C4-2B (cell line): ENCODE measurements around the gene GRIK2.

Experiments used
- ZFX ChIP-seq: fragments of 450-650 bp; IDR thresholded peaks from 2 replicates; pipeline ENCODE4 v1.6.1; 2017
- TF ChIP-seq, protein P1 (sequence below): fragments of 450-650 bp; conservative IDR thresholded peaks from 2 replicates; pipeline ENCODE4 v1.5.1; 2017; ENCODE audit warnings: mild to moderate bottlenecking

DNA sequence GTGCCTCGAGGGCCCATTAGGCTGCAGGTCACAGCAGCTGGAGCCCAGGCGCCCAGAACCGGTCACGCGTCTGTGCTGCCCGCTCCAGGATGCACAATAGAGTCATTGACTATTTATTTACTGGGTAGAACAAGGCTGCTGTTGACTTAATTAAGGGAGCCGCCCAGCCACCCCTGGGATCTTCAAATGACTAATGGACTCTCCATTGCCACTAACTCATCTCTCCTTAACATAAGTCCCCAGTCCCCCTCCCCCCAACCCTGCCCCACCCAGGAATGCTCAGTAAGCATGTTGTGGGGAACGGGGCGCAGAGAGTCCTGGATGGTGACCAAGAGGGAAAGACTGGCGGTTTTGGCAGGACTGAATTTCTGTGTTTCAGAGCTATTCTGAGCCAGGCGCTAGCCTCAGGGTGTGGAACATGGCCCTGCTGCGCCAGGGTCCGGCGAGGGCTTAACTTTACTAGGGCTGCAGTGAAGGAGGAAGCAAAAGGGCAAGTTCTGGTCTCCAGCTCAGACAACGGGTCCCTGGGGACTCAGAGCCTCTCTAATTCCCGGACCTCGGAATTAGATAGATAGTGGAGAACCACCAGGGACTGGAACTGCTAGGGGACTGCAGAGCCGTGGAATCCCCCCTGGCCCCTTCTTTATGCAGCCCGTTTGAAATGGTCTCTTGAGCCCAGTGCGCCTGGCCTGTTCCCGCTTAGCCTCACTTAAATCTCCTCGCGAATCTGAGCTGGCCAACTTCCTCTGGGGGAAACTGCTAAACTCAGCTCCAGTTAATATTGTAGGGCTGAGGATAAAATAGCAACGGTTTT lies 1.5 kb upstream of the GRIK2 start:
- no peak for TF ChIP-seq ZFX
- TF ChIP-seq, protein P1, sequence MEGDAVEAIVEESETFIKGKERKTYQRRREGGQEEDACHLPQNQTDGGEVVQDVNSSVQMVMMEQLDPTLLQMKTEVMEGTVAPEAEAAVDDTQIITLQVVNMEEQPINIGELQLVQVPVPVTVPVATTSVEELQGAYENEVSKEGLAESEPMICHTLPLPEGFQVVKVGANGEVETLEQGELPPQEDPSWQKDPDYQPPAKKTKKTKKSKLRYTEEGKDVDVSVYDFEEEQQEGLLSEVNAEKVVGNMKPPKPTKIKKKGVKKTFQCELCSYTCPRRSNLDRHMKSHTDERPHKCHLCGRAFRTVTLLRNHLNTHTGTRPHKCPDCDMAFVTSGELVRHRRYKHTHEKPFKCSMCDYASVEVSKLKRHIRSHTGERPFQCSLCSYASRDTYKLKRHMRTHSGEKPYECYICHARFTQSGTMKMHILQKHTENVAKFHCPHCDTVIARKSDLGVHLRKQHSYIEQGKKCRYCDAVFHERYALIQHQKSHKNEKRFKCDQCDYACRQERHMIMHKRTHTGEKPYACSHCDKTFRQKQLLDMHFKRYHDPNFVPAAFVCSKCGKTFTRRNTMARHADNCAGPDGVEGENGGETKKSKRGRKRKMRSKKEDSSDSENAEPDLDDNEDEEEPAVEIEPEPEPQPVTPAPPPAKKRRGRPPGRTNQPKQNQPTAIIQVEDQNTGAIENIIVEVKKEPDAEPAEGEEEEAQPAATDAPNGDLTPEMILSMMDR = no peak
